Panc1 (cell line): Measurements from ENCODE around the gene UGT1A7. TPM values are rescaled to one million over a fixed set of nuclear protein-coding genes. Genes with fewer than 3 reads are reported as not detected.

ENCODE experiments used
- ATAC-seq: fragments of 200-7000 bp; cut with Tn5 transposase; 2 replicates; pipeline ENCODE4 v1.9.1; 2020; ENCODE audit warnings: mild to moderate bottlenecking, moderate library complexity
- BruUV-seq: library from RNA; stranded (reverse); fragments of 400-500 nt; replicated peaks from 2 replicates; lab custom pipeline; 2021; lab: Mats Ljungman, UMichigan
- CTCF ChIA-PET: fragments of 300-600 bp; sonication (Branson Sonifier 250); formaldehyde crosslinking; loops from one replicate; lab custom pipeline; 2022; ENCODE audit warnings: antibody characterized with exemption; lab: Charles Lee
- POLR2A ChIA-PET: fragments of 300-600 bp; sonication (Branson Sonifier 250); formaldehyde crosslinking; loops from one replicate; lab custom pipeline; 2022; ENCODE audit warnings: antibody characterized with exemption; lab: Charles Lee
- DNase-seq: peaks from one replicate; pipeline ENCODE4 v3.0.0-alpha.2; 2010; ENCODE audit warnings: low read depth, low spot score
- H3K27ac ChIP-seq: 2 replicates; pipeline ENCODE4 v1.5.1; 2011; ENCODE audit warnings: mild to moderate bottlenecking, low read length, inconsistent platforms
- H3K27me3 ChIP-seq: fragments of 200-500 bp; sonication (Bioruptor generic); 2 replicates; pipeline ENCODE4 v1.6.0; 2014; ENCODE audit warnings: low read length, inconsistent platforms; ENCODE audit not compliant: control insufficient read depth, insufficient read depth
- H3K36me3 ChIP-seq: fragments of 200-500 bp; sonication (Bioruptor generic); 2 replicates; pipeline ENCODE4 v1.5.1; 2014; ENCODE audit warnings: inconsistent platforms, mild to moderate bottlenecking, low read length, moderate library complexity; ENCODE audit not compliant: control insufficient read depth, insufficient read depth
- H3K4me1 ChIP-seq: 2 replicates; pipeline ENCODE4 v1.5.1; 2011; ENCODE audit warnings: inconsistent platforms, mild to moderate bottlenecking, low read length, moderate library complexity; ENCODE audit not compliant: control insufficient read depth, insufficient read depth
- H3K4me3 ChIP-seq, 2 experiments: 2 replicates each; pipeline ENCODE4 v1.5.1; 2011 to 2012; ENCODE audit warnings: low read depth in 2 of 2, low read length in 2 of 2, mild to moderate bottlenecking in 2 of 2, inconsistent platforms in 1 of 2, moderate library complexity in 1 of 2
- H3K9me3 ChIP-seq: fragments of 200-500 bp; sonication (Bioruptor generic); 2 replicates; pipeline ENCODE4 v1.5.1; 2014; ENCODE audit warnings: low read depth, mild to moderate bottlenecking, inconsistent platforms, low read length, moderate library complexity; ENCODE audit not compliant: control insufficient read depth, insufficient read depth
- CTCF ChIP-seq: fragments of 450-650 bp; IDR thresholded peaks from 2 replicates; pipeline ENCODE4 v1.5.1; 2017; ENCODE audit warnings: mild to moderate bottlenecking
- POLR2AphosphoS5 ChIP-seq: IDR thresholded peaks from 2 replicates; pipeline ENCODE4 v1.6.1; 2012; ENCODE audit warnings: mild to moderate bottlenecking, low read depth, low read length, moderate library complexity
- REST ChIP-seq, 2 experiments: IDR thresholded peaks; 2 replicates each; pipeline ENCODE4 v1.6.1; 2011 to 2012; ENCODE audit warnings: low read depth in 2 of 2, control low read depth in 1 of 2, low read length in 1 of 2, mild to moderate bottlenecking in 1 of 2, moderate library complexity in 1 of 2; ENCODE audit not compliant: insufficient read depth in 1 of 2
- SIN3A ChIP-seq: IDR thresholded peaks from 2 replicates; pipeline ENCODE4 v1.6.1; 2012; ENCODE audit warnings: low read depth, mild to moderate bottlenecking, low read length, moderate library complexity, borderline replicate concordance; ENCODE audit not compliant: insufficient read depth
- TCF7L2 ChIP-seq: IDR thresholded peaks from 2 replicates; pipeline ENCODE4 v1.6.1; 2011; ENCODE audit warnings: mild to moderate bottlenecking, low read depth, low read length, inconsistent platforms
- in situ Hi-C: cut with HindIII; loops from 2 replicates; pipeline ENCODE4 v1.10.0; 2016; ENCODE audit warnings: low sequenced_read_pairs, low pct_unique_long_range_greater_than_20kb
- intact Hi-C: fragments of 100-400 bp; cut with micrococcal nuclease; formaldehyde crosslinking; loops from one replicate; pipeline ENCODE4 v1.10.0; 2022; ENCODE audit not compliant: unreplicated experiment
- total RNA-seq: library from RNA; stranded (reverse); gene quantifications from one replicate; pipeline ENCODE4 v1.2.1, GENCODE V29; 2021; ENCODE audit not compliant: unreplicated experiment

Gene UGT1A7
- total RNA-seq, 1 experiment from 2014 or later, result not detected

- CTCF ChIA-PET, result no interaction called here
- Histone ChIP-seq H3K9me3 (no peaks in the 10 kb centered on the region), H3K27ac (no peak overlapping the region), H3K4me1 (no peaks in the 10 kb centered on the region), H3K4me3 (no peak overlapping the region), H3K27me3 (no peaks in the 10 kb centered on the region), H3K36me3 (no peaks in the 10 kb centered on the region)
- POLR2A ChIA-PET, result no interaction called here
- DNase-seq (no peak), ATAC-seq (no peak)
- intact Hi-C loops (no loop called here), in situ Hi-C loops (no loop called here)
- no TSS peak for BruUV-seq
- TF ChIP-seq TCF7L2 (no peak), REST (IDR thresholded peaks at IDR 0.05; ENCODE audit: insufficient read depth in 1 of 2, low read depth in 2 of 2, low read length in 1 of 2) (no peak), POLR2AphosphoS5 (no peak), SIN3A (no peak), CTCF (no peak)
These were observed 135.1 kb downstream of the UGT1A7 start for GRCh38 chr2:233816771-233817170.

- POLR2A ChIA-PET, result no interaction called here
- no peaks in the 10 kb centered on the region for H3K36me3 ChIP-seq
- intact Hi-C loops (no loop called here), in situ Hi-C loops (no loop called here)
- BruUV-seq, result no TSS peak
- no peaks in the 10 kb centered on the region for H3K9me3 ChIP-seq
- no peak for TF ChIP-seq CTCF
- TF ChIP-seq REST (IDR thresholded peaks at IDR 0.05; ENCODE audit: insufficient read depth in 1 of 2, low read depth in 2 of 2, low read length in 1 of 2), result no peak
- no peak for TF ChIP-seq TCF7L2
- no peak for TF ChIP-seq POLR2AphosphoS5
- H3K4me3 ChIP-seq, result no peak overlapping the region
- CTCF ChIA-PET, result no interaction called here
- H3K27ac ChIP-seq, result no peak overlapping the region
- DNase-seq, result no peak
- ATAC-seq, result peak; percentile 40; the same call in 1 of the 2 replicates
- H3K27me3 ChIP-seq, result no peaks in the 10 kb centered on the region
- H3K4me1 ChIP-seq, result no peaks in the 10 kb centered on the region
These were observed 135.7 kb downstream of the UGT1A7 start for GRCh38 chr2:233817361-233817911.
